ENCODE data around the gene ERGIC1.

Gene ERGIC1

DNA sequence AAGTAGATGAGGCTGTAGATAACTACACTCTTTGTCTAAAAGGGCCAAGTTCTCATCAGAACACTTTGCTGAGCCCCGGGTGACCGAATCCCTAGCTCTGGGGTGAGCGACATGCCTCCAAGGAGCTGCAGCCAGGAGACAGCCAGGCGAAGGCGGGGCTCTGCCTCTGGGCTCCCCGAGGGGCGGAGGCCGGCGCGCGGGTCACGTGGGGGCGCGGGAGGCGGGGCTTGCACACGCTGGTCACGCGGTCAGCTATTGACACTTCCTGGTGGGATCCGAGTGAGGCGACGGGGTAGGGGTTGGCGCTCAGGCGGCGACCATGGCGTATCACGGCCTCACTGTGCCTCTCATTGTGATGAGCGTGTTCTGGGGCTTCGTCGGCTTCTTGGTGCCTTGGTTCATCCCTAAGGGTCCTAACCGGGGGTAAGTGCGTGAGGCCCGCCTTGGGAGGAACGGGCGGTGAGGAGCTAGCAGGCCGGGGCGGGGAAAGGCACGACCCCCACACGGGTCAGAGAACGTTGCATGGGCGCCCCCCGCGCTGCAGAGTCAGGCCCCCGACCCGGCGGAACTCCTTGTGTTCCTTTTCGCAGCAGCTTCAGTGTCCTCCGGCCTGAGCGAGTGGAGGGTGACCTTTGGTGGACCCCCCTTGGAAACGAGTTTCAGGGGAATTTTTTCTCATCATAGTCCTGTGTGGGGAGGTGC lies 149.6 kb downstream of the ERGIC1 start, which contains the start of gene ATP6V0E1:
TSS of gene ATP6V0E1 (plus strand) at position 230 of the 702 bp plus-strand sequence. CDS start at position 320, 90 bp downstream.
- peak within 1 kb of the TSS; percentile 92 for H3K9ac ChIP-seq (ENCODE audit: low read length)
- no peaks in the 10 kb centered on the region for H3K27me3 ChIP-seq (ENCODE audit: low read length)
- peak within 1 kb of the TSS; percentile 96 for H3K4me3 ChIP-seq (ENCODE audit: insufficient read depth, low read length, poor library complexity, severe bottlenecking)
- H3K9me2 ChIP-seq (replicated peaks; ENCODE audit: insufficient read depth, low read length): no peaks in the 10 kb centered on the region
- H3K79me2 ChIP-seq (ENCODE audit: insufficient read depth, low read length): peaks cover 49% of the 10 kb centered on the region
- H3K36me3 ChIP-seq (ENCODE audit: low read length): no peaks in the 10 kb centered on the region
- H2AFZ ChIP-seq (ENCODE audit: low read depth, low read length, severe bottlenecking): peak within 1 kb of the TSS; percentile 67
- peaks cover 9% of the 10 kb centered on the region for H3F3A ChIP-seq (ENCODE audit: insufficient read depth)
- H3K9me3 ChIP-seq (ENCODE audit: insufficient read depth, low read length): no peaks in the 10 kb centered on the region
- TF ChIP-seq EZH2phosphoT487 (conservative IDR thresholded peaks at IDR 0.05; ENCODE audit: low read length) (no peak), CTCF (IDR thresholded peaks at IDR 0.05; ENCODE audit: insufficient read depth, low read length, poor library complexity, severe bottlenecking) (no peak)
- peak within 1 kb of the TSS; percentile 63 for H3K4me2 ChIP-seq (ENCODE audit: low read depth, low read length, poor library complexity, severe bottlenecking)
- H4K20me1 ChIP-seq (ENCODE audit: low read depth, low read length): 0 out of 2 replicates have a peak, but pooled peaks cover 4% of the 10 kb centered on the region
- peak within 1 kb of the TSS; percentile 82 for H3K27ac ChIP-seq (ENCODE audit: low read depth, low read length)

DNA sequence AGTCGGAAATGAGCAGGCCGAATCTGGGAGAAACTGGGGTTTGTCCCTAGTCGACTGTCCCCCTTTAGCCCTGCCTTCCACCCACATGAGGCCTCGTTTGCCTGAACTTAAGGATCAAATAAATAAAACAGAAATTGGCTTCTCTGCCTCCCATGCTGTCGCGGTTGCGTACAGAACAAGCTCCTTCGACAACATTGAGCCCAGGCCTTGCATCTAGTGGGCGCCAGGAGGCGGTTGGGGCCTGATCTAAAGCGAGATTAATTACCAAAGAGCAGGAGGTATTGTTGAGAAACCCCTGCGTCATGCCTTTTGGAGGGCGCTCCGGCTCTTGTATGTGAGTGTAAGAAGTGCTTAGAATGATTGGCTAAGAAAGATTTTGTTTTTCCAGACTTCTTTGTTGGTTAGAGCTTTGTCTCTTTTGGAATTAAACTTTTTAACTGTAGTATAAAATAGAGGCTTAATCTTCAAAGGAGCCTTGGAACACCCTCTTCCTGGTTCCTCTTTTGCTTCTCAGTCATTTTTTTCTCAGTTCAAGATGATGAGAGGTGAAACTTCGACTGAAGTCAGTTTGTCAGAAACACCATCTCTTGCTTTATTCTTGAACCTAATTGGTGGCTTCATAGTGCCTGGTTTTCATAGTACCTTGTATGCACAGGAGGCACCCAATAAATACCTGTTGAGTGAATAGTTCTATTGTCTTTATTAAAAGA lies 150.3 kb downstream of the ERGIC1 start:
- peaks cover 56% of the 10 kb centered on the region for H3K79me2 ChIP-seq (ENCODE audit: insufficient read depth, low read length)
- H3K9ac ChIP-seq (ENCODE audit: low read length): peak overlapping the region; percentile 92
- TF ChIP-seq EZH2phosphoT487 (conservative IDR thresholded peaks at IDR 0.05; ENCODE audit: low read length) (no peak), CTCF (IDR thresholded peaks at IDR 0.05; ENCODE audit: insufficient read depth, low read length, poor library complexity, severe bottlenecking) (peak; percentile 49)
- H3K36me3 ChIP-seq (ENCODE audit: low read length): no peaks in the 10 kb centered on the region
- H4K20me1 ChIP-seq (ENCODE audit: low read depth, low read length): 0 out of 2 replicates have a peak, but pooled peaks cover 4% of the 10 kb centered on the region
- peaks cover 9% of the 10 kb centered on the region for H3F3A ChIP-seq (ENCODE audit: insufficient read depth)
- H3K27ac ChIP-seq (ENCODE audit: low read depth, low read length): peak overlapping the region; percentile 82
- peak overlapping the region; percentile 96 for H3K4me3 ChIP-seq (ENCODE audit: insufficient read depth, low read length, poor library complexity, severe bottlenecking)
- H3K9me2 ChIP-seq (replicated peaks; ENCODE audit: insufficient read depth, low read length): no peaks in the 10 kb centered on the region
- peak overlapping the region; percentile 67 for H2AFZ ChIP-seq (ENCODE audit: low read depth, low read length, severe bottlenecking)
- H3K9me3 ChIP-seq (ENCODE audit: insufficient read depth, low read length): no peaks in the 10 kb centered on the region
- H3K4me2 ChIP-seq (ENCODE audit: low read depth, low read length, poor library complexity, severe bottlenecking): peak overlapping the region; percentile 63
- H3K27me3 ChIP-seq (ENCODE audit: low read length): no peaks in the 10 kb centered on the region

- no peaks in the 10 kb centered on the region for H3K9me3 ChIP-seq (ENCODE audit: insufficient read depth, low read length)
- peaks cover 68% of the 10 kb centered on the region for H3K79me2 ChIP-seq (ENCODE audit: insufficient read depth, low read length)
- peak overlapping the region; percentile 96 for H3K4me3 ChIP-seq (ENCODE audit: insufficient read depth, low read length, poor library complexity, severe bottlenecking)
- H3K27me3 ChIP-seq (ENCODE audit: low read length): no peaks in the 10 kb centered on the region
- TF ChIP-seq CTCF (IDR thresholded peaks at IDR 0.05; ENCODE audit: insufficient read depth, low read length, poor library complexity, severe bottlenecking) (no peak), EZH2phosphoT487 (conservative IDR thresholded peaks at IDR 0.05; ENCODE audit: low read length) (no peak)
- 0 out of 2 replicates have a peak overlapping the region, but pooled peaks have one; percentile 3 for H3K9ac ChIP-seq (ENCODE audit: low read length)
- no peaks in the 10 kb centered on the region for H3K9me2 ChIP-seq (replicated peaks; ENCODE audit: insufficient read depth, low read length)
- H4K20me1 ChIP-seq (ENCODE audit: low read depth, low read length): 0 out of 2 replicates have a peak, but pooled peaks cover 8% of the 10 kb centered on the region
- no peaks in the 10 kb centered on the region for H3K36me3 ChIP-seq (ENCODE audit: low read length)
- peaks cover 9% of the 10 kb centered on the region for H3F3A ChIP-seq (ENCODE audit: insufficient read depth)
- no peak overlapping the region for H2AFZ ChIP-seq (ENCODE audit: low read depth, low read length, severe bottlenecking)
- peak overlapping the region; percentile 33; the same call in 1 of the 2 replicates for H3K27ac ChIP-seq (ENCODE audit: low read depth, low read length)
- H3K4me2 ChIP-seq (ENCODE audit: low read depth, low read length, poor library complexity, severe bottlenecking): peak overlapping the region; percentile 63
Measured at GRCh38 chr5:172985596-172985995, 151.5 kb downstream of the ERGIC1 start.
